ENCODE measurements around the gene ZNF202.

- no peak for TF ChIP-seq CTCF (conservative IDR thresholded peaks at IDR 0.05 in 1 of 2, IDR thresholded peaks at IDR 0.05 in 1 of 2; ENCODE audit: low read depth in 1 of 2, low read length in 2 of 2)
- no peak for TF ChIP-seq EZH2 (IDR thresholded peaks at IDR 0.05; ENCODE audit: low read length, missing control alignments)
Measured at GRCh38 chr11:123775289-123775688, 33.8 kb upstream of the ZNF202 start.
